Activated T-helper 1 cell treated with anti-CD3 and anti-CD28 coated beads, Interleukin-2, amount 50 U/mL, for 16 hours (primary cell): Measurements from ENCODE around the gene OR13G1.
"Not testable (repeated sequence)": the region's sequence is repeated elsewhere in the genome, so short reads cannot be mapped to it uniquely, and the experiment has no call there.

Experiments used
- DNase-seq, 2 donors: peaks; one replicate each; pipeline ENCODE4 v3.0.0-alpha.2; 2020; ENCODE audit warnings: low read depth in 1 of 2, low spot score in 1 of 2

The OR13G1 gene

GRCh38 chr1:247679639-247680038 is at the start of gene OR13G1:
TSS of gene OR13G1 (minus strand) at chr1:247679739. CDS start at chr1:247673041, 6,698 bp downstream.
- DNase-seq: no peak

DNA sequence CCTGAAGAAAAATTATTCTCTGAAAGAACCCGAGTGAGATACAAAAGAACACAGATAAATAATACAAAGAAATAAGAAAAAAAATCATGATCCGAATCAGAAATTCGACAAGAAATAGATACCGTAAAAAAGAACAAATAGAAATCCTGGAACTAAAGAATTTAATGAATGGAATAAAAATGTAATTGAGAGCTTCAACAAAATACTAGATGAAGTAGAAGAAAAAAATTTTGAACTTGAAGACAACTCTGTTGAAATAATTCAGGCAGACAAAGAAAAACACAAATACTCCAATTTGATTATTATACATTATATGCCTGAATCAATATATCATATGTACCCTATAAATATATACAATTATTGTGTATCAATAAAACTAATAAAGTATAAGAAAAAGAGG is 41.7 kb upstream of the OR13G1 start:
- no peak for DNase-seq

GRCh38 chr1:247716546-247716945 is 37.0 kb upstream of the OR13G1 start, which contains the start of gene OR6F1:
TSS of gene OR6F1 (minus strand) at chr1:247716646. CDS start at chr1:247712755, 3,891 bp downstream.
- DNase-seq: no peak

GRCh38 chr1:247713753-247714152 is 34.2 kb upstream of the OR13G1 start:
- DNase-seq: no peak

- not testable (repeated sequence) for DNase-seq
Observed at GRCh38 chr1:247710681-247711080, 31.1 kb upstream of the OR13G1 start.

DNA sequence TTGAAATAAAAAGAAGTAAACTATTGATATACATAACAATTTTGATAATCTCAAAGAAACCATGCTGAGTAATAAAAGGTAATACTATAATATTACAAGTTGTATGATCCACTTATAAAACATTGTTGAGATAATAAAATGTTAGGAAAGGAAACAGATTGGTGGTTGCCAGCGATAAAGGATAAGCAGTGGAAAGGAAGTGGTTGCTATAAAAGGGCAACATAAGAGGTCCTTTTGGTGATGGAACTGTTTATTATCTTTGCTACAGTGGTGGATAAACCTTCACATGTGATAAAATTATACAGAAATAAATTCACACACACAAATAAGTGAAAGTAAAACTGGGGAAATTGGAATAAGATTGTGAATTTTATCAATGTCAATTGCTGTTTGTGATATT is 21.8 kb upstream of the OR13G1 start:
- DNase-seq: no peak

DNA sequence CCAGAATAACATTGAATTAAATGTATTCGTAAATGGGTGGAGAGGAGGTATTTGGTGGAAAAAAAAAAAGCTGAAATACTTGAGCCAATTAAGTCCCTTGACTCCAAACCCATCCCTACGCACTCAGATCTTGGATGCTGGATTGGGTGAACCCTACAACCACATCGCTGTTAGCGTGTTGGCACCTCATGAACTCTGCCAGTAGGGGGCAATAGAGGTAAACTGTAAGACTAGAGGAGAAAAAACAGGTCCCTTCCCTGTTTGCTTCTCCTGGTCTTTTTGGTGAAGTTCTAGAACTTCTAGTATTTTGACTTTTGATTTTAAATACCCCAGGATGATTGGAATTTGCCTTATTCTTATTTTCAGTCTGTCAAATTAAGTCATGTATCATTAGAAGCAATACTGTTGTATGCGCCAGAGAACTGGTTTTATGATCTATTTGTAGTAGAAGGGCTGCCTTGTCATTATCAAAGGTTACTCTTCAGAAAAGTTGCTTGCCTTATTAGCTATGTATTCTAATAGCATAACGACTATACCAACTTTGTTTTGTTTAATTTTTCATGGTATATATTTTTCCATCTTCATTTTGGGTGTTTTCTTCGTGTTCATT is 1.9 kb upstream of the OR13G1 start:
- DNase-seq: no peak

DNA sequence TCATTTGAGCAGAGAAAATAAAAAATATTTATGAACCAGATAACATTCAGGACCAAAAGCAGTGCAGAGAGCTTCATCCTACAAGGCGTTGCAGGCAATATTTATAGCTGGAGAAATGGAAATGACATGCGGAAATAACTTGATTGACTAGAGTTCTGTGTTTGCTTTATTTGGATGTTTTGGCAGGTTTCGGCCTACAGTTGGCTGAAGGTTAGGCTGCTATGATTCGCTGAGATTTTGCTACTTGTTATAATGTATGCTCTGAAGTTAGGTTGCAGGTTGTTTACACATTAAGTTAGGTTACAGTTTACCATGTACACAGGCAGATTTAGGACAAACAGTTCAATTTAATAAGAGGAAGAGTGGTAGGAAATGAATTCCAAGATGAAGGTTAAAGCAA is 632 bp upstream of the OR13G1 start:
- no peak for DNase-seq

DNA sequence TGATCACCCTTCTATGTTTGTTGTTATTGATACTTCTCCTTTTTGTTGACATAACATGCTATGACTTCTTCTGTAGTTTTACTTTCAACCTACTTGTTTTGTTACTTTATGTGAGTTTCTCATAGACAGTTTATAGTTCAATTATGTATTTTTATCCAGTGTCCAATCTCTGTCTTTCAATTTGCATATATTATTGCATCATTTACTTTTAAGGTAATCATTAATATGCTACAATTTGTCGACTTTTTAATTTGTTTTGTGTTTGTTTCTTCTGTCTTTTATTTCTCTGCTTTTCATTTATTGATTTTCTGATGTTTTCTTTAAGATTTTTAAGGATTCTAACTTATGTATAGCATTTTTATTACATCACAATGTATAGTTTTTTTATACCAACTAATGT is 10.3 kb downstream of the OR13G1 start:
- DNase-seq: no peak

GRCh38 chr1:247656221-247656875 is 23.2 kb downstream of the OR13G1 start:
- DNase-seq: no peak

DNA sequence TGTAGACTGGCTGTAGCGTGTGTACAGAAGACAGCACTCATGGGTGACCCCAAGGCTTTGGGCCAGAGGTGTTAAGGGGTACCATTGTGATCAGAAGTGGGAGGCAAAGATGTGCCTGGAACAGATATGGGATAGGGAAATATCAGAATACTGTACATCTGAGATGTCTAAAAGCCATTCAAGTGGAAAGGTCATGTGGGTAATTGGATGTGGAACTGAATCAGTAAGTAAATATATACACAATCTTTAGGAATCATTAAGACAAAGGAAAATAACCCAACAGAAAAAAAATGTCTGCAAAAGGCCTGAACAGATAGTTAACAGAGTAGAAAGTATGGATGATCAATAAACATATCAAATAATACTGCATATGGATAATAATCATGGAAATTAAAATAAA is 26.5 kb downstream of the OR13G1 start:
- no peak for DNase-seq

GRCh38 chr1:247647864-247648263 is 31.7 kb downstream of the OR13G1 start:
- no peak for DNase-seq

GRCh38 chr1:247646867-247647266 is 32.7 kb downstream of the OR13G1 start:
- no peak for DNase-seq

GRCh38 chr1:247642742-247643141 is 36.8 kb downstream of the OR13G1 start:
- no peak for DNase-seq

- no peak for DNase-seq
Observed at GRCh38 chr1:247639381-247639981, 40.1 kb downstream of the OR13G1 start.

- DNase-seq: no peak
Observed at GRCh38 chr1:247638781-247639180, 40.8 kb downstream of the OR13G1 start.

- no peak for DNase-seq
Observed at GRCh38 chr1:247638011-247638410, 41.5 kb downstream of the OR13G1 start.

- no peak for DNase-seq
Observed at GRCh38 chr1:247627951-247628350, 51.6 kb downstream of the OR13G1 start.
